HG02759 (cell line): ENCODE measurements around the gene ENO2.

ENCODE experiments used
- ATAC-seq: cut with Tn5 transposase; IDR thresholded peaks from one replicate; pipeline ENCODE4 v1.9.1; 2021; ENCODE audit warnings: mild to moderate bottlenecking, moderate library complexity; ENCODE audit not compliant: unreplicated experiment

Gene ENO2

DNA sequence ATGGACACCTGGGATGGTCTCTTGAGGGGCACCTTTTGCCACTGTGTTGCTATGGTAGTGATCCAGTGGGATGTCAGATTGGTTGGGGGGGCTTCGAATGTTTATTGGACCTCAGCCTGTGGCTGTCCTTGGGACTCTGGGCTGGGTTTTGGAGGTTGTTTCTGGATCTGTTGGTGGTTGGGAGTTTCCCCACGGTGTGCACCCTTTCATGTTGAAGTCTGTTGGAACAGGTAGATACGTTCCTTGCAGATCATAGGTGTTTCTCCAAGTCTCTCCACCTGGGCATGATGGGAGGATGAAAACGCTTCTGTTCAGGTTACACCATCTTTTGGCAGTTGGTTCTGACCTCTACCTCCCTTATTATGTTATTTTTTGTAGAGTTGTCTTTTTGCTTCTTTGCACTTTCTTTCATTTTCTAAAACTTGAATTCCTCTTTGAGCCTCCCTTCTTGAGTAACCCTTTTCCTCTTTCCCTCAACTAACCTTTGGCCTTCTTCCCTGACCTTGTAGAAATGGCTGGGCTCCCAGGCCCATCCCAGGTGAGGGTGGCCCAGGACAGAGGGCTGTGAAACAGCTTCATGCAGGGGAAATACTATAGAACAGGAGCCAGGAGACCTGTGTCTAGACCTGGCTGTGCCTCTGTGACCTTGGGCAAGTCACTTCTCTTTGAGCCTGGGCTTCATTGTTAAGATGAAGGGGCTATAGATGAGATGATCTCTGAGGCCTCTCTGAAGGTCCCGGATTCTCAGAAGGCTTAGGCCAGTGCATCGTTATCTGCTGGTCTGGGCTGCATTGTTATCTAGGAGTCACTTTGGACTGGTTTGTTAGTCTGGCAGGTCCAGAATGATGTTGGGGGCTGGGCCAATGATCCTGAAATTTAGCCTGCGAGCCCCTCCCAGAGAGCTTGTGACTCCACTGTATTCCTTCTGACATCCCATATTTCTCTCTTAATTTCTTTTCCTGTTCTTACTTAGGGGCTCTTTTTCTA lies 15.4 kb downstream of the ENO2 start:
- no peak for ATAC-seq

DNA sequence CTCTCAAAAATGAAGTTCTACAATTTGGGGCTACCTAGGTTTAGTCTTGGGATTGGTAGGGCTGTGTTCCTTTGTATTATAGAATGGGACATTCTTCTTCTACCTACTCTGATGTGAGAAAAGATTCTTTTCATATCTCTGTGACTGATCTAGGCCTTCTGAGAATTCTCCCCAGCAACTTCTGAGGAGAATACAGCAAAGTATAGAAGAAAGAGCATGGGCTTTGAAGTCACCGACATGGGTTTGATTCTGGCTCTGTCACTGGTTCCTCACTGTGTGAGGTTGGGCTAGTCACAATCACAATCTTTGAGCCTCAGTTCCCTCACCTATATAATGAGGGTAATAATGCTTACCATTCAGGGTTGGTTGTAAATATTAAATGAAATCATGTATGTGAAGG lies 18.4 kb downstream of the ENO2 start:
- no peak for ATAC-seq

DNA sequence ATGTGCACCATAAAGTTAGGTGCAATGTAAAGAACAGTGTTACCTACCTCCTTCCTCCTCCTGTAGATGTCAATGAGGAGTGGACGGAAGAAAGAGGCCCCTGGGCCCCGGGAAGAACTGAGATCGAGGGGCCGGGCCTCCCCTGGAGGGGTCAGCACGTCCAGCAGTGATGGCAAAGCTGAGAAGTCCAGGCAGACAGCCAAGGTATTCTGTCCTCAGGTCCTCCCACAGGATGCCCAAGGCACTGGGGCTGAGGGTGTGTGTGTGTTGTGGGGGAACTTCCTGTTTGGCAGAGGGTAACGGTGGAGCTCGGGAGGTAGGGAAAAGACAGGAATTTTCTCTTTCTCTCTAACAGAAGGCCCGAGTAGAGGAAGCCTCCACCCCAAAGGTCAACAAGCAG lies 19.7 kb downstream of the ENO2 start:
- no peak for ATAC-seq

DNA sequence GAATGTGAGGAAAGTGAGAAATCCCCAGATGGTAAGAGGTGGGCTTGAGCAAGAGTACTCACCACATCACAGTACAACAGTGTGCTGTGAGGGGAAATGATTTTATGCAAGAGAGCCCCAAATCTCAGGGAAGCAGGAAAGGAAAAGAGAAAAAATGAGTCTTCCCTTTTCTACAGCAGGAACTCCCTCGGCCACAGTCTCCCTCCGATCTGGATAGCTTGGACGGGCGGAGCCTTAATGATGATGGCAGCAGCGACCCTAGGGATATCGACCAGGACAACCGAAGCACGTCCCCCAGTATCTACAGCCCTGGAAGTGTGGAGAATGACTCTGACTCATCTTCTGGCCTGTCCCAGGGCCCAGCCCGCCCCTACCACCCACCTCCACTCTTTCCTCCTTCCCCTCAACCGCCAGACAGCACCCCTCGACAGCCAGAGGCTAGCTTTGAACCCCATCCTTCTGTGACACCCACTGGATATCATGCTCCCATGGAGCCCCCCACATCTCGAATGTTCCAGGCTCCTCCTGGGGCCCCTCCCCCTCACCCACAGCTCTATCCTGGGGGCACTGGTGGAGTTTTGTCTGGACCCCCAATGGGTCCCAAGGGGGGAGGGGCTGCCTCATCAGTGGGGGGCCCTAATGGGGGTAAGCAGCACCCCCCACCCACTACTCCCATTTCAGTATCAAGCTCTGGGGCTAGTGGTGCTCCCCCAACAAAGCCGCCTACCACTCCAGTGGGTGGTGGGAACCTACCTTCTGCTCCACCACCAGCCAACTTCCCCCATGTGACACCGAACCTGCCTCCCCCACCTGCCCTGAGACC lies 21.2 kb downstream of the ENO2 start:
- no peak for ATAC-seq

DNA sequence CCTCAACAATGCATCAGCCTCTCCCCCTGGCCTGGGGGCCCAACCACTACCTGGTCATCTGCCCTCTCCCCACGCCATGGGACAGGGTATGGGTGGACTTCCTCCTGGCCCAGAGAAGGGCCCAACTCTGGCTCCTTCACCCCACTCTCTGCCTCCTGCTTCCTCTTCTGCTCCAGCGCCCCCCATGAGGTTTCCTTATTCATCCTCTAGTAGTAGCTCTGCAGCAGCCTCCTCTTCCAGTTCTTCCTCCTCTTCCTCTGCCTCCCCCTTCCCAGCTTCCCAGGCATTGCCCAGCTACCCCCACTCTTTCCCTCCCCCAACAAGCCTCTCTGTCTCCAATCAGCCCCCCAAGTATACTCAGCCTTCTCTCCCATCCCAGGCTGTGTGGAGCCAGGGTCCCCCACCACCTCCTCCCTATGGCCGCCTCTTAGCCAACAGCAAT lies 21.8 kb downstream of the ENO2 start:
- ATAC-seq = no peak

DNA sequence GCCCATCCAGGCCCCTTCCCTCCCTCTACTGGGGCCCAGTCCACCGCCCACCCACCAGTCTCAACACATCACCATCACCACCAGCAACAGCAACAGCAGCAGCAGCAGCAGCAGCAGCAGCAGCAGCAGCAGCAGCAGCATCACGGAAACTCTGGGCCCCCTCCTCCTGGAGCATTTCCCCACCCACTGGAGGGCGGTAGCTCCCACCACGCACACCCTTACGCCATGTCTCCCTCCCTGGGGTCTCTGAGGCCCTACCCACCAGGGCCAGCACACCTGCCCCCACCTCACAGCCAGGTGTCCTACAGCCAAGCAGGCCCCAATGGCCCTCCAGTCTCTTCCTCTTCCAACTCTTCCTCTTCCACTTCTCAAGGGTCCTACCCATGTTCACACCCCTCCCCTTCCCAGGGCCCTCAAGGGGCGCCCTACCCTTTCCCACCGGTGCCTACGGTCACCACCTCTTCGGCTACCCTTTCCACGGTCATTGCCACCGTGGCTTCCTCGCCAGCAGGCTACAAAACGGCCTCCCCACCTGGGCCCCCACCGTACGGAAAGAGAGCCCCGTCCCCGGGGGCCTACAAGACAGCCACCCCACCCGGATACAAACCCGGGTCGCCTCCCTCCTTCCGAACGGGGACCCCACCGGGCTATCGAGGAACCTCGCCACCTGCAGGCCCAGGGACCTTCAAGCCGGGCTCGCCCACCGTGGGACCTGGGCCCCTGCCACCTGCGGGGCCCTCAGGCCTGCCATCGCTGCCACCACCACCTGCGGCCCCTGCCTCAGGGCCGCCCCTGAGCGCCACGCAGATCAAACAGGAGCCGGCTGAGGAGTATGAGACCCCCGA lies 22.5 kb downstream of the ENO2 start:
- ATAC-seq = peak; percentile 7

DNA sequence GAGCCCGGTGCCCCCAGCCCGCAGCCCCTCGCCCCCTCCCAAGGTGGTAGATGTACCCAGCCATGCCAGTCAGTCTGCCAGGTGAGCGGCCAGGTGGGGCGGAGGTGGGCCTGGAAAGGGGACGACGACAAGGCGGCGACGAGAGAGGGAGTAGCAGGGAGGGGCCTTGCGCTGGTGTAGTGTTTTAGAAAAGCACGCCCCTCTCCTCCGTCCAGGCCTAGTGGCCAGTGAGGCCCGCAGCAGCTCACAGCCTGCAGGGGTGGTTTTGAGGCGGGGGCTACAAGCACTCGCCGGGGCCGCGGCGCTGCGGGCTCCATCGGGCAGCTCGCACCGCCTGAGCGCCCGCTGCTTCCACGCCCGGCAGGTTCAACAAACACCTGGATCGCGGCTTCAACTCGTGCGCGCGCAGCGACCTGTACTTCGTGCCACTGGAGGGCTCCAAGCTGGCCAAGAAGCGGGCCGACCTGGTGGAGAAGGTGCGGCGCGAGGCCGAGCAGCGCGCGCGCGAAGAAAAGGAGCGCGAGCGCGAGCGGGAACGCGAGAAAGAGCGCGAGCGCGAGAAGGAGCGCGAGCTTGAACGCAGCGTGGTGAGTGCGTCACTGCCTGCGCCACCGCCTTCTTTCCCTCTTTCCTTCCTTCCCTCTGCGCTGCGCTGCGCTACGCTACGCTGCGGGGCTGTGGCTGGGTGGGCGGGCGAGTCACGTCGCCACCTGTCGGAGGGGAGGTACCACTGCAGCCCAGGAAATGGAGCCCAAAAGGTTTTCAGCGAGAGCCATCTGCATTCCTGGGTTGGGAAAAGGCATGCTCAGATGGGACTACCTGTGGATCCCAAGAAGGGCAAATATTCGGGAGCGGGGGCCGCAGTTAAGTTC lies 23.3 kb downstream of the ENO2 start:
- ATAC-seq = peak; percentile 92

DNA sequence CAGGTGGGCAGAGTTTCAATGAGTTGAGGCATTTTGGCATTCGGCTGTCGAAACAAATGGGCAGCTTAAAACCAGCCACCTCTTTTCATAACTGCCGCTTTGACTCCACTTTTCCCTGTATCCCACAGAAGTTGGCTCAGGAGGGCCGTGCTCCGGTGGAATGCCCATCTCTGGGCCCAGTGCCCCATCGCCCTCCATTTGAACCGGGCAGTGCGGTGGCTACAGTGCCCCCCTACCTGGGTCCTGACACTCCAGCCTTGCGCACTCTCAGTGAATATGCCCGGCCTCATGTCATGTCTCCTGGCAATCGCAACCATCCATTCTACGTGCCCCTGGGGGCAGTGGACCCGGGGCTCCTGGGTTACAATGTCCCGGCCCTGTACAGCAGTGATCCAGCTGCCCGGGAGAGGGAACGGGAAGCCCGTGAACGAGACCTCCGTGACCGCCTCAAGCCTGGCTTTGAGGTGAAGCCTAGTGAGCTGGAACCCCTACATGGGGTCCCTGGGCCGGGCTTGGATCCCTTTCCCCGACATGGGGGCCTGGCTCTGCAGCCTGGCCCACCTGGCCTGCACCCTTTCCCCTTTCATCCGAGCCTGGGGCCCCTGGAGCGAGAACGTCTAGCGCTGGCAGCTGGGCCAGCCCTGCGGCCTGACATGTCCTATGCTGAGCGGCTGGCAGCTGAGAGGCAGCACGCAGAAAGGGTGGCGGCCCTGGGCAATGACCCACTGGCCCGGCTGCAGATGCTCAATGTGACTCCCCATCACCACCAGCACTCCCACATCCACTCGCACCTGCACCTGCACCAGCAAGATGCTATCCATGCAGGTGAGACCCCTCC lies 24.2 kb downstream of the ENO2 start:
- no peak for ATAC-seq

DNA sequence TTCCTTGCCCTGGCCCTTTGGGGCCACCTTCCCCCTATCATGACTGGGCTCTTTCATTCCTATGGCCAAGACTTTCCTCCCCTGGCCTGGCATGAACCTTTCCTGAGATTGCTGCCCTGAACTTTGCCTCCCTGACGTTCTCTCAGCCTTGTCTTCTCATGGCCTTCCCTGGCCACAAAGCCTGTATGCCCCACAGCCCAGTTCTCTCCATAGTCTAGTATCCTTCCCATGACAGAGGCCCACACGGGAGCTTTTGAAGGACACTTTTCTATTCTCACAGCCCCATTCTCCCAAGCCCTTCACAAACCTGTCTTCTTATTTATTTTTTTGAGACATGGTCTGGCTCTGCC lies 24.8 kb downstream of the ENO2 start:
- no peak for ATAC-seq

DNA sequence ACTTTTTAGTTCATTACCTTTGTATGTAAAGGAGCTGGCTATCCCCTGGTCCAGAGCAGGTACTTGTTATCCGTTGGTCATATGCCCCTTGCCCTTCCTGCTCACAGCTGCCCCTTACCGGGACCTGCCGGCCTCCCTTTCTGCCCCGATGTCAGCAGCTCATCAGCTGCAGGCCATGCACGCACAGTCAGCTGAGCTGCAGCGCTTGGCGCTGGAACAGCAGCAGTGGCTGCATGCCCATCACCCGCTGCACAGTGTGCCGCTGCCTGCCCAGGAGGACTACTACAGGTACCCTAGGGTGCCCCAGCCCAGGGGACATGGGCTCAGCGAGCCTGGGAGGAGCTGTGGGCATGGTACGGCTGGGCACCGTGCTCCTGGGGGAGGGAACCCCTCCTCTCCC lies 26.9 kb downstream of the ENO2 start:
- ATAC-seq = no peak

DNA sequence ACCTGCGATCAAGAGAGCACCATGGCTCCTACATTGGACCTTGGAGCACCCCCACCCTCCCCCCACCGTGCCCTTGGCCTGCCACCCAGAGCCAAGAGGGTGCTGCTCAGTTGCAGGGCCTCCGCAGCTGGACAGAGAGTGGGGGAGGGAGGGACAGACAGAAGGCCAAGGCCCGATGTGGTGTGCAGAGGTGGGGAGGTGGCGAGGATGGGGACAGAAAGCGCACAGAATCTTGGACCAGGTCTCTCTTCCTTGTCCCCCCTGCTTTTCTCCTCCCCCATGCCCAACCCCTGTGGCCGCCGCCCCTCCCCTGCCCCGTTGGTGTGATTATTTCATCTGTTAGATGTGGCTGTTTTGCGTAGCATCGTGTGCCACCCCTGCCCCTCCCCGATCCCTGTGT lies 27.4 kb downstream of the ENO2 start:
- no peak for ATAC-seq

DNA sequence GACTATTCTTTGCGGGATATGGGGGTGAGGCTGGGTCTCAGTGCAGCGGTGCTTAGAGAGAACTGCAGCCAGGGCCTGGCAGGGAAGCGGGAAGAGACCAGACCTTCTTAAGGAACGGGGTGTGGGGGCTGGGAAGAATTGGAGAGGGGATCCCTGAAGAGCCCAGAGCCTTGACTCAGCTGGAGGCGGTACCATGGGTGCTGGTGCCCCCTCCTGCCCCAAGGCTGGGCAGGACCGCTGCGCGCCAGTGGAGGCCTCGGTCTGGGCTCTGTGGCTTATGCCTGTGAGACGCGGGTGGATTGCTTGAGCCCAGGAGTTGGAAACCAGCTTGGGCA lies 27.9 kb downstream of the ENO2 start:
- ATAC-seq = no peak

DNA sequence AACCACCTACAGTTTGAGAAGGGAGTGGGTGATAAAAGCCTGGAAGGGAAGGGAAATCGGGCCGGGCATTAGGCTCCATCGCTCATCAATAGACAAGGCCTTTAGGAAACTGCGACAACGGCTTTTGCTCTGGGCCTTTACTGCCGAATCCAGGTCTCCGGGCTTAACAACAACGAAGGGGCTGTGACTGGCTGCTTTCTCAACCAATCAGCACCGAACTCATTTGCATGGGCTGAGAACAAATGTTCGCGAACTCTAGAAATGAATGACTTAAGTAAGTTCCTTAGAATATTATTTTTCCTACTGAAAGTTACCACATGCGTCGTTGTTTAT lies 29.0 kb downstream of the ENO2 start:
- ATAC-seq = peak; percentile 30

DNA sequence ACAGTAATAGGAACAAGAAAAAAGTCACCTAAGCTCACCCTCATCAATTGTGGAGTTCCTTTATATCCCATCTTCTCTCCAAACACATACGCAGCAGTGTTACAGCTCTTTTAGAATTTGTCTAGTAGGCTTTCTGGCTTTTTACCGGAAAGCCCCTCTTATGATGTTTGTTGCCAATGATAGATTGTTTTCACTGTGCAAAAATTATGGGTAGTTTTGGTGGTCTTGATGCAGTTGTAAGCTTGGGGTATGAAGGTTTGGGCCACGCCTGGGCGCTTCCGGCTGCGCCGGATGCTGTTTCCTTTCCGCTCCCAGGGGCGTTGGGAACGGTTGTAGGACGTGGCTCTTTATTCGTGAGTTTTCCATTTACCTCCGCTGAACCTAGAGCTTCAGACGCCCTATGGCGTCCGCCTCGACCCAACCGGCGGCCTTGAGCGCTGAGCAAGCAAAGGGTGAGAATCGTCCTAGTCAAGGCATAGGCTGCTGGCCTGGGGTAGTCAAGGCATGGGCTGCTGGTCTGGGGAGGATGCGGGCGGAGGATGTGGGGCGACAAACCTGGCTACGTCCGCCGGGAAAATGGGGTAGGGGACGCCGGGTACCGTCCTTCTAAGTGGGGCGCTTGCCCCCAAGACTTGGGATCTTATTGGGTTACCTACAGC lies 29.5 kb downstream of the ENO2 start, which contains the start of the genes C12orf57 and RNU7-1:
Gene C12orf57, plus strand, starts transcription at position 301 of the 659 bp plus-strand sequence. Its CDS starts 100 bp downstream, at position 401.
Gene RNU7-1, plus strand, starts transcription at position 95 of the 659 bp plus-strand sequence.
- peak; percentile 44 for ATAC-seq

DNA sequence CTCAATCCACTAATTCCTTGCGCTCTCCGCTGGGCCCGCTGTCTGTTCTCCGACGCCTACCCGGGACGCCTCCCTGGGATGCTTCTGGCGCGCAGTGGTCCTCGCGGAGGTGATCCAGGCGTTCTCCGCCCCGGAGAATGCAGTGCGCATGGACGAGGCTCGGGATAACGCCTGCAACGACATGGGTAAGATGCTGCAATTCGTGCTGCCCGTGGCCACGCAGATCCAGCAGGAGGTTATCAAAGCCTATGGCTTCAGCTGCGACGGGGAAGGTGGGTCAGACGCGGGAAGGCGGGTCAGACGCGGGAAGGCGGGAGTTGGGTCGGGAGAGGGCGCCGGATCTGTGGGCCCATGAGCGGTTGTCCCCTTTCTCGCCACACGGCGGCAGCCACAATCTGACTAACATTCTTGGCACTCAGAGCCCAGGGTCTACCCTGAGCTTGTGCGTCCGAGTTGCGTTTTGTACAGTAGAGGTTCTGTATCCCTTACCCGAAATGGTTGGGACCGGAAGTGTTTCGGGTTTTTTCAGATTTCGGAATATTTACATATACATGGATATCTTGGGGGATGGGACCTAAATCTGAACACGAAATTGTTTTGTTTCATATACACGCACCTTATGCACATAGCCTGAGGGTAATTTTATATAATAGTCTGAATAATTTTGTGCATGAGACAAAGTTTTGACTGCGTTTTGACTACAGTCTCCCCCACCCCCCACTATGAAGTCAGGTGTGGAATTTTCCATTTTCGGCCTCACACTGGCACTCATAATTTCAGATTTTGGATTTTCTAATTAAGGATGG lies 30.2 kb downstream of the ENO2 start:
- ATAC-seq = peak; percentile 39

DNA sequence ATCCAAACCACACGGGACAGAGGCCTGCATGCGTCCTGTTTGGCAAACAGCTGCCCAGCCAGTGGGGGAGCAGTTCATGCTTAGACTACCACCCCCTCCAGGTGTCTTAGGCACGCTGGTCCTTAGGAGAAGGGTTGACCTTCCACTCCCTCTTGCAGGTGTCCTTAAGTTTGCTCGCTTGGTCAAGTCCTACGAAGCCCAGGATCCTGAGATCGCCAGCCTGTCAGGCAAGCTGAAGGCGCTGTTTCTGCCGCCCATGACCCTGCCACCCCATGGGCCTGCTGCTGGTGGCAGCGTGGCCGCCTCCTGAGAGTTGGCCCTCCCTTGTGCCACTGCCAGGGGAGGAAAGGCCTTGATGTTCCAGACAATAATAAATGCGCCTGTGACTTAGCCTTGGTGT lies 31.2 kb downstream of the ENO2 start:
- no peak for ATAC-seq

DNA sequence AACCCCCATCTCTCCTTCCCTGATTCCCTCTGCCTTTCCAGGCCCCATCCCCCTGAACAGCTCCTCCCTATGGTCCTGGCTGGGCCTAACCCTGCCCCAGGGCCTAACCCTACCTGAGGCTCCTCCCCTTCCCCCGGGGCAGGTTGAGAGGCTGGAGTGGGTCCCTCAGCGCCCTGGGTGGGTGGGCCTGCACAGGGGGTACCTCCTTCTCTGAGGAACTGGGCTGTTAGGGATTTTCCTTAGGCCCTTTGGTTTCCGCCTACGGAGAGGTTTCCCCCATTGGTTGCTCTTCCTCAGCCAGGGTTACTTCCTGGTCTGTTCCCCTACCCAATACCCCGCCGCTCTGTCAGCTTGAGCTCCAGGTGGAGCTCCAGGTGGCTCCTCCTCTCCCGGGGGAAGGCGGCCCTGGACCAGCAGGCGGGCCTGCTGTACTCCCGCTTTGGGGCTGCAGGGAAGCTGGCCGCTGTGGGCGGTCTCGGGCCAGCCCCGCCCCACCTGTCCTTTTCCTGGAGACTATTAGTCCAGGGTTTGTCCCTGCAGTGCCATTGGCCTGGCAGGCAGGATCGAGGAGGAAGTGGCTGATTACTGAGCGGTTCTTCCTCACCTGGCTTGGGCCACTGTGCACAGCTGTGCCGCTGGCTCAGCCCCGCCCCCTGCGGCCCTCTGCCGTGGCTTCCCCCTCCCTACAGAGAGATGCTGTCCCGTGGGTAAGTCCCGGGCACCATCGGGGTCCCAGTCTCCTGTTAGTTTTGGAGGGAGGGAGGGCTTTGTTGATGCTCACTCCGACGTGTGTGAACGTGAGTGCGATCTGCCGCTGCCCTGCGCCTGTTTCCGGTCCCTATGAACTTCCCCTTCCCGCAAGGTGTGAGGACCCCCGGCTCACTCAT lies 31.9 kb downstream of the ENO2 start:
- peak; percentile 30 for ATAC-seq
